ENCODE measurements around the gene SEPTIN12. TPM values are rescaled to one million over a fixed set of nuclear protein-coding genes. Genes with fewer than 3 reads are reported as not detected.

The SEPTIN12 gene
- total and polyA plus RNA-seq, 10 of the 15 experiments (the other 5 are each of a cell fraction or from before 2014, with no cell fraction given): not detected

DNA sequence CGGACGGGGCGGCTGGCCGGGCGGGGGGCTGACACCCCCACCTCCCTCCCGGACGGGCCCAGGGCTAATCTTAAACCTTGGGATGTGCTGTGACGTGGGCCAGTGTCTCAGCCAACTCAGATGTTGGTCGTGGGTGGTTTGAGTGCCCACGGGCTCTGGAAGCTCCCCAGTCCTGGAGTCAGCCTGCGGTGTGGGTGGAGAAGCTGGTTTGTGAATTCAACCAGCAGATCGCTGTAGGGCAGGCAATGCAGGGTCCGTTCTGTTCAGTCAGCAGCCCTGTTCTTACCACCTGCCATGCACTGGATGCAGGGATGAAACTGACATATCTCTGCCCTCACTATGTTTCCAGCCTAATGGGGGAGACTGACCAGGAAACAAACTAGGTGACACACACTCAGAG is 13.1 kb downstream of the SEPTIN12 start:
- BruUV-seq (replicated peaks): no TSS peak
- Histone ChIP-seq H3K36me3 (ENCODE audit: control insufficient read depth in 2 of 2, insufficient read depth in 2 of 2, low read length in 1 of 2) (no peaks in the 10 kb centered on the region), H3K9me3 (replicated peaks; ENCODE audit: control insufficient read depth, insufficient read depth, low read length) (no peaks in the 10 kb centered on the region), H3K79me2 (ENCODE audit: control insufficient read depth, insufficient read depth, low read length) (no peaks in the 10 kb centered on the region), H3K9ac (ENCODE audit: control insufficient read depth, insufficient read depth, low read length) (no peak overlapping the region), H3K27ac (ENCODE audit: control insufficient read depth, insufficient read depth) (no peak overlapping the region), H3K4me1 (ENCODE audit: control insufficient read depth, insufficient read depth, low read length) (no peaks in the 10 kb centered on the region), H3K27me3 (replicated peaks in 1 of 2; ENCODE audit: control insufficient read depth in 2 of 2, insufficient read depth in 2 of 2, low read length in 1 of 2) (no peaks in the 10 kb centered on the region), H3K4me2 (ENCODE audit: control insufficient read depth, insufficient read depth) (no peak overlapping the region), H2AFZ (ENCODE audit: control insufficient read depth, low read depth, low read length) (no peak overlapping the region), H4K20me1 (ENCODE audit: control insufficient read depth, insufficient read depth) (no peaks in the 10 kb centered on the region), H3K4me3 (no peak overlapping the region)
- no peak for FAIRE-seq
- ATAC-seq: no peak
- ChIA-PET POLR2A (no interaction called here), CTCF (no interaction called here), RAD21 (ENCODE audit: unreplicated experiment) (no interaction called here), SMC1A (ENCODE audit: uncharacterized antibody, unreplicated experiment) (no interaction called here)
- TF ChIP-seq, protein P1, sequence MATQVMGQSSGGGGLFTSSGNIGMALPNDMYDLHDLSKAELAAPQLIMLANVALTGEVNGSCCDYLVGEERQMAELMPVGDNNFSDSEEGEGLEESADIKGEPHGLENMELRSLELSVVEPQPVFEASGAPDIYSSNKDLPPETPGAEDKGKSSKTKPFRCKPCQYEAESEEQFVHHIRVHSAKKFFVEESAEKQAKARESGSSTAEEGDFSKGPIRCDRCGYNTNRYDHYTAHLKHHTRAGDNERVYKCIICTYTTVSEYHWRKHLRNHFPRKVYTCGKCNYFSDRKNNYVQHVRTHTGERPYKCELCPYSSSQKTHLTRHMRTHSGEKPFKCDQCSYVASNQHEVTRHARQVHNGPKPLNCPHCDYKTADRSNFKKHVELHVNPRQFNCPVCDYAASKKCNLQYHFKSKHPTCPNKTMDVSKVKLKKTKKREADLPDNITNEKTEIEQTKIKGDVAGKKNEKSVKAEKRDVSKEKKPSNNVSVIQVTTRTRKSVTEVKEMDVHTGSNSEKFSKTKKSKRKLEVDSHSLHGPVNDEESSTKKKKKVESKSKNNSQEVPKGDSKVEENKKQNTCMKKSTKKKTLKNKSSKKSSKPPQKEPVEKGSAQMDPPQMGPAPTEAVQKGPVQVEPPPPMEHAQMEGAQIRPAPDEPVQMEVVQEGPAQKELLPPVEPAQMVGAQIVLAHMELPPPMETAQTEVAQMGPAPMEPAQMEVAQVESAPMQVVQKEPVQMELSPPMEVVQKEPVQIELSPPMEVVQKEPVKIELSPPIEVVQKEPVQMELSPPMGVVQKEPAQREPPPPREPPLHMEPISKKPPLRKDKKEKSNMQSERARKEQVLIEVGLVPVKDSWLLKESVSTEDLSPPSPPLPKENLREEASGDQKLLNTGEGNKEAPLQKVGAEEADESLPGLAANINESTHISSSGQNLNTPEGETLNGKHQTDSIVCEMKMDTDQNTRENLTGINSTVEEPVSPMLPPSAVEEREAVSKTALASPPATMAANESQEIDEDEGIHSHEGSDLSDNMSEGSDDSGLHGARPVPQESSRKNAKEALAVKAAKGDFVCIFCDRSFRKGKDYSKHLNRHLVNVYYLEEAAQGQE (IDR thresholded peaks at IDR 0.05; ENCODE audit: low read depth, low read length): no peak
- TF ChIP-seq RFX5 (IDR thresholded peaks at IDR 0.05; ENCODE audit: low read depth, low read length): no peak
- no peak for TF ChIP-seq SIX5 (IDR thresholded peaks at IDR 0.05; ENCODE audit: low read depth, low read length, severe bottlenecking)
- TF ChIP-seq RAD21 (IDR thresholded peaks at IDR 0.05; ENCODE audit: insufficient read depth, low read depth, low read length): no peak
- intact Hi-C loops (cut with micrococcal nuclease; ENCODE audit: unreplicated experiment): no loop called here
- in situ Hi-C loops (cut with MboI): no loop called here
- 31% methylated on average over 6 of the region's 13 CpGs for WGBS (ENCODE audit: insufficient coverage, insufficient replicate concordance, low lambda C conversion rate, missing lambda C conversion rate)
- no peak for DNase-seq (ENCODE audit: low read depth, low spot score)
